Kidney epithelial cell (primary cell): Measurements from ENCODE around the gene ERGIC1. TPM values are rescaled to one million over a fixed set of nuclear protein-coding genes. Genes with fewer than 3 reads are reported as not detected.

Source experiments
- DNase-seq: peaks from one replicate; pipeline ENCODE4 v3.0.0-alpha.2; 2010; ENCODE audit warnings: low read depth
- H3K27me3 ChIP-seq: 2 replicates; pipeline ENCODE4 v1.6.0; 2011; ENCODE audit warnings: low read length; ENCODE audit not compliant: control insufficient read depth, insufficient read depth
- H3K36me3 ChIP-seq: 2 replicates; pipeline ENCODE4 v1.5.1; 2011; ENCODE audit warnings: low read length; ENCODE audit not compliant: control insufficient read depth, insufficient read depth
- H3K4me3 ChIP-seq: 2 replicates; pipeline ENCODE4 v1.5.1; 2011; ENCODE audit warnings: low read depth, mild to moderate bottlenecking, control low read depth, low read length
- total RNA-seq: library from RNA; depleted of rRNA; stranded (reverse); fragments of >200 nt; gene quantifications from 2 replicates; pipeline ENCODE4 v1.2.3, GENCODE V29; 2015
- TF ChIP-seq, protein P1 (sequence below): IDR thresholded peaks from 2 replicates; pipeline ENCODE4 v1.5.1; 2011; ENCODE audit warnings: mild to moderate bottlenecking, moderate library complexity, low read length, control low read depth, inconsistent platforms; ENCODE audit not compliant: insufficient read depth, poor library complexity, severe bottlenecking

The ERGIC1 gene
- total RNA-seq, 1 donor from 2014 or later, result 183 TPM

DNA sequence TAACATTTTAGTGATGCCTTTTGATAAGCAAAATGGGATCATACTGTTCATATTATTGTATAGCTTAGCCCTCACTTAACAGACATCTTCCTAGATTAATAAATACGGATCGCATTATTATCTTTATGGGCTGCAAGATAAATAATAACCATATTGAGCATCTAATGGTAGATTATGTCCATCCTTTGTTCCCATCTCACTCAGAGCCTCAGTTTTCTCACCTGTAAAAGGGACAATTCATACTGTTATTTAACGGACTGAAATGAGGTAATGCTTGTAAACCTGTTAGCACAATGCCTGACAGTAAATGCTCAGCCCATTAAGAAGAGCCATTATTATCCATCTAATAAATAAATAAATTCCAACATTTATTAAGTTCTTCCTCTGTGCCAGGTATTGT is 122.2 kb downstream of the ERGIC1 start:
- no peaks in the 10 kb centered on the region for H3K27me3 ChIP-seq
- no peak overlapping the region for H3K4me3 ChIP-seq
- TF ChIP-seq, protein P1, sequence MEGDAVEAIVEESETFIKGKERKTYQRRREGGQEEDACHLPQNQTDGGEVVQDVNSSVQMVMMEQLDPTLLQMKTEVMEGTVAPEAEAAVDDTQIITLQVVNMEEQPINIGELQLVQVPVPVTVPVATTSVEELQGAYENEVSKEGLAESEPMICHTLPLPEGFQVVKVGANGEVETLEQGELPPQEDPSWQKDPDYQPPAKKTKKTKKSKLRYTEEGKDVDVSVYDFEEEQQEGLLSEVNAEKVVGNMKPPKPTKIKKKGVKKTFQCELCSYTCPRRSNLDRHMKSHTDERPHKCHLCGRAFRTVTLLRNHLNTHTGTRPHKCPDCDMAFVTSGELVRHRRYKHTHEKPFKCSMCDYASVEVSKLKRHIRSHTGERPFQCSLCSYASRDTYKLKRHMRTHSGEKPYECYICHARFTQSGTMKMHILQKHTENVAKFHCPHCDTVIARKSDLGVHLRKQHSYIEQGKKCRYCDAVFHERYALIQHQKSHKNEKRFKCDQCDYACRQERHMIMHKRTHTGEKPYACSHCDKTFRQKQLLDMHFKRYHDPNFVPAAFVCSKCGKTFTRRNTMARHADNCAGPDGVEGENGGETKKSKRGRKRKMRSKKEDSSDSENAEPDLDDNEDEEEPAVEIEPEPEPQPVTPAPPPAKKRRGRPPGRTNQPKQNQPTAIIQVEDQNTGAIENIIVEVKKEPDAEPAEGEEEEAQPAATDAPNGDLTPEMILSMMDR, result no peak
- DNase-seq, result no peak
- no peaks in the 10 kb centered on the region for H3K36me3 ChIP-seq

DNA sequence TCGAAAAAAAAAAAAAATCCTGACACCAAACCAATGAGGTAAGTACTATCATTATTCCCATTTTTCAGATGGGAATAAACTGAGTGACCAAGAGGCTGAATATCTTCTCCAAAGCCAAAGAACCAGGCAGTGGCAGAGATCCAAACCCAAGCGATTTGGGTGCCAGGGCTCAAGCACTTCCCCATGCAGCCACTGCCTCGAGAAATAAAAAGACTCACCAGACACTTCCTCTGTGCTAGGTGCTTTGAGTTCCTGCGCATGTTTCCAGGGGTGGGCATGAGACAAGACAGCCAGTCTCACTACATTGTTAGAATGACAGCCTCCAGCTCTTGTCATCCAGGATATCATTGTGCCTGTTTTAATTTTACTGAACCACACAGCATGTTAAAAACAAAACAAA is 122.9 kb downstream of the ERGIC1 start:
- Histone ChIP-seq H3K36me3 (no peaks in the 10 kb centered on the region), H3K4me3 (no peak overlapping the region), H3K27me3 (no peaks in the 10 kb centered on the region)
- no peak for DNase-seq
- TF ChIP-seq, protein P1, result no peak

DNA sequence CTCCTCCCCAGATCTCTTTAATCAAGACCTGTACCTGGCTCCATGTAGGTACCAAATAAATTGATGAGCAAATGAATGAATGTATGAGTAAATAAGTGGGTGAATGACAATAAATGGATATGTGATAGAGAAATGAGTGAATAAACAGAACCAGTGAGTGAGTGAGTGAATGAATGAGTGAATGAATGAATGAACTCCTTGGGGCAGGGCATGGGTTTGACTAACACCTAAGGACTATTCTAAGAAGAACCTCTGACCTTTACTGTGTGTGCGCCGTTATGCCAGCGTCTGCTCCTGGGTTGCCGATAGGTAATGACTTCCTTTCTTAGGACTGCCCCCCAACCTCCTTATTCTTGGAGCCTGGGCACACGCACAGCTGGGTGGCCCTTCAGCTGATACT is 123.4 kb downstream of the ERGIC1 start:
- DNase-seq, result no peak
- TF ChIP-seq, protein P1, result no peak
- Histone ChIP-seq H3K4me3 (no peak overlapping the region), H3K27me3 (no peaks in the 10 kb centered on the region), H3K36me3 (no peaks in the 10 kb centered on the region)

DNA sequence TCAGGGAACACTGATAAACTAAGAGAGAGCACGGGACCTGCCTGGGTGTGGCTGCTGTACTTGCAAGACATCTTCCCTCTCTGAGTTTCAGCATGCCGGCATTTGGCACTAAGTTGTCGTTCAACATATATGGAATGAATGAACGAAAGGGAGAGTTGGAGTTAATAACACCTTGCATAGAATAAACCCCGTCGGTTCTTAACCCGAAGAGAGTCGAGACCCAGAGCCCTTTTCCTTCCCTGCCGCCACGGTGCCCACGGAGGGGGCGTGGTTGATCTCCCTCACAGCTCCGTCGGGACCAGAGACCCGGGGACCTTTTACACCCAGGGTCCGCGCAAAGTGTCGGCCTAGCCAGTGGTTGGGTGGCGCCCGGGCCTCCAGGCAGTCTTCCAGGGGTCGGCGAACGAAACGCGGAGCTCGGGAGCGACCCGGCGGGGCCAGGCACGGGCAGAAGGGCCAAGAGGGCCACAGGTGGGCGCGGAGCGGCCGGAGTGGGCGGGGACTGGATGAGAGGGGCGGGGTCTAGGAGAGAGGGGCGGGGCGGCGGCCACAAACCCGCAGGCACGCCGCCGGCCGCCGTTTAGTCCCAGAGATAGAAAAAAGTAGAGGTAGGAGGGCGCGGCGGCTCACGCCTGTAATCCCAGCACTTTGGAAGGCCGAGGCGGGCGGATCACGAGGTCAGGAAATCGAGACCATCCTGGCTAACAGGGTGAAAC is 124.4 kb downstream of the ERGIC1 start:
- Histone ChIP-seq H3K27me3 (no peaks in the 10 kb centered on the region), H3K36me3 (no peaks in the 10 kb centered on the region), H3K4me3 (peak overlapping the region; percentile 93)
- TF ChIP-seq, protein P1, result no peak
- no peak for DNase-seq

DNA sequence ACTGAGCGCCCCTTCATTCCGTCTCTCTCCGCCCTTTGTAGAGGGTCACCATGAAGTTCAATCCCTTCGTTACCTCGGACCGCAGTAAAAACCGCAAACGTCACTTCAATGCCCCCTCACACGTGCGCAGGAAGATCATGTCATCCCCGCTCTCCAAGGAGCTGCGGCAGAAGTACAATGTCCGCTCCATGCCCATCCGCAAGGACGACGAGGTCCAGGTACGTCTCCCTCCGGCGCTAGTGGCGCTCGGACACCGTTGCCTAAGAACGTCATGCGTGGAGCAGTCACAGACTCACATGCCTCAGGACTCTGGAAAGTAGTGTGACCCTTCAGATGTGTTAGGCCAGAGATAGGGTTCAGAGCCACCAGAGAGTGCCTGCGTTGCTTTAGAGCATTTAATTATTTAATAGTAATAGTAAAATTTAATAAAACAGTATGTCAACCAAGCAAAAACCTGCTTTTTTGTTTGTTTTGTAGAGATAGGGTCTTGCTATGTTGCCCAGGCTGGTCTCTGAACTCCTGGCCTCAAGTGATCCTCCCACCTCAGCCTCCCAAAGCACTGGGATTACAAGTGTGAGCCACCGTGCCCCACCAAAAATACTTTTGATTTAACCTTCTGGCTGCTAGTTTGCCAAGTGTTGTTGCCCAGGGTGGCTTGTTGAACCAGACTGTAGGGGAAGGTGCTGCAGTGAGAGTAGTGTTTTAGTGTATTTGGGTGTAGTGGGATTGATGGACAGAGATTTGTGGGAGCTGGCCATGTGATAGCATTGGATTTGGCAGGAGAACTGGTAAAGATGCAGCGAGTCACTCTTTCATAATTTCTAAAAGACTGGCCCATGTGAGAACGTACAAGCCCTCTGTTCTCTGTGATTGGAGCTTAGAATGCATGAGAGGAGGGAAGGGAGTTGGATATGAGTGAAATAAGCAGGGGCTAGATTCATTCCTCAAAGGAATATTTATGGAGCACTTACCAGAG is 126.1 kb downstream of the ERGIC1 start:
- H3K27me3 ChIP-seq, result no peaks in the 10 kb centered on the region

More for the DNA sequence above, 126.1 kb downstream of the ERGIC1 start:
- TF ChIP-seq, protein P1, result no peak
- DNase-seq, result no peak
- H3K36me3 ChIP-seq, result no peaks in the 10 kb centered on the region
- H3K4me3 ChIP-seq, result peak overlapping the region; percentile 93
